ENCODE data around the gene GFAP.

GRCh38 chr17:44910231-44911106 lies 4.8 kb downstream of the GFAP start:
- TF ChIP-seq CTCF (IDR thresholded peaks at IDR 0.05; ENCODE audit: insufficient read depth, low read length, poor library complexity, severe bottlenecking) (no peak), EZH2phosphoT487 (conservative IDR thresholded peaks at IDR 0.05; ENCODE audit: low read length) (no peak)
